Ecto neural progenitor cell (in vitro differentiated cells): Measurements from ENCODE around the gene NRK.
"Not testable (repeated sequence)": the region's sequence is repeated elsewhere in the genome, so short reads cannot be mapped to it uniquely, and the experiment has no call there.

Experiments
- DNase-seq: peaks from one replicate; pipeline ENCODE4 v3.0.0-alpha.2; 2018; ENCODE audit warnings: low spot score

NRK gene

GRCh38 chrX:105822138-105823091 is at the start of gene NRK:
TSS of gene NRK (plus strand) at chrX:105822539. CDS start at chrX:105822846, 307 bp downstream.
- DNase-seq: peak; percentile 56

GRCh38 chrX:105773801-105774200 is 48.5 kb upstream of the NRK start:
- DNase-seq: no peak

GRCh38 chrX:105775679-105776078 is 46.7 kb upstream of the NRK start:
- DNase-seq: no peak

- no peak for DNase-seq
Measured at GRCh38 chrX:105781804-105782203, 40.5 kb upstream of the NRK start.

GRCh38 chrX:105796877-105797276 is 25.5 kb upstream of the NRK start:
- not testable (repeated sequence) for DNase-seq

- no peak for DNase-seq
Measured at GRCh38 chrX:105803891-105804290, 18.4 kb upstream of the NRK start.

GRCh38 chrX:105805655-105806054 is 16.7 kb upstream of the NRK start:
- DNase-seq: not testable (repeated sequence)

- DNase-seq: no peak
Measured at GRCh38 chrX:105816517-105816916, 5.8 kb upstream of the NRK start.

GRCh38 chrX:105820247-105820646 is 2.1 kb upstream of the NRK start:
- DNase-seq: no peak

GRCh38 chrX:105821471-105822121 is 743 bp upstream of the NRK start:
- DNase-seq: peak; percentile 62

GRCh38 chrX:105823092-105823455 is 735 bp downstream of the NRK start:
- no peak for DNase-seq

GRCh38 chrX:105829011-105829410 is 6.7 kb downstream of the NRK start:
- DNase-seq: no peak

- no peak for DNase-seq
Measured at GRCh38 chrX:105837232-105837631, 14.9 kb downstream of the NRK start.

GRCh38 chrX:105845631-105846030 is 23.3 kb downstream of the NRK start:
- DNase-seq: no peak

- DNase-seq: not testable (repeated sequence)
Measured at GRCh38 chrX:105850100-105850499, 27.8 kb downstream of the NRK start.

- DNase-seq: no peak
Measured at GRCh38 chrX:105865709-105866108, 43.4 kb downstream of the NRK start.

- no peak for DNase-seq
Measured at GRCh38 chrX:105869701-105870100, 47.4 kb downstream of the NRK start.

- no peak for DNase-seq
Measured at GRCh38 chrX:105870445-105870844, 48.1 kb downstream of the NRK start.

GRCh38 chrX:105872941-105873340 is 50.6 kb downstream of the NRK start:
- no peak for DNase-seq

GRCh38 chrX:105874790-105875189 is 52.5 kb downstream of the NRK start:
- DNase-seq: no peak

GRCh38 chrX:105876658-105877057 is 54.3 kb downstream of the NRK start:
- no peak for DNase-seq

- DNase-seq: no peak
Measured at GRCh38 chrX:105880491-105880890, 58.2 kb downstream of the NRK start.

- DNase-seq: no peak
Measured at GRCh38 chrX:105882581-105883275, 60.4 kb downstream of the NRK start.
